Measurements from ENCODE around the gene CXCR6.

The CXCR6 gene

DNA sequence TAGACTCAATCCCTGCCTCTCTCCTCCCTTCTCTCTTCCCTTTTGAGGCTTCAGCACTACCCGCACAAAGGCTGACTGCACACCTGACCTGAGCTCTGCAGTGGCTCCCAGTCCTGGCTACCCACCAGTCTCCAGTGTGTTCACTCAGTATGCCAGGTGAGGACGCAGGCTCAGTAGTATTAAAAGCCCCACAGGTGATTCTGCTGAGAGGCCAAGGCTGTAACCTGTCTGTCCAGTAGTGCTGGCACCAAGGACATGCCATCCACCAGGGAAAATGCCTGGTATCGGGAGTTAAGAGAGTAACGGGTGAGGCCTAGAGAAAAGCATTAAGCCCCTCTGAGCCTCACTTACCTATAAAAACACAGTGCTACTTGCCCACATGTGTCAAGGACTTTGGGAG lies 31.4 kb downstream of the CXCR6 start:
- no peak for TF ChIP-seq CTCF (IDR thresholded peaks at IDR 0.05; ENCODE audit: extremely low read depth, insufficient read depth, missing control alignments)
- in situ Hi-C loops (cut with MboI; ENCODE audit: low pct_unique_long_range_greater_than_20kb, low sequenced_read_pairs, unreplicated experiment): no loop called here
- DNase-seq (ENCODE audit: low spot score): no peak

DNA sequence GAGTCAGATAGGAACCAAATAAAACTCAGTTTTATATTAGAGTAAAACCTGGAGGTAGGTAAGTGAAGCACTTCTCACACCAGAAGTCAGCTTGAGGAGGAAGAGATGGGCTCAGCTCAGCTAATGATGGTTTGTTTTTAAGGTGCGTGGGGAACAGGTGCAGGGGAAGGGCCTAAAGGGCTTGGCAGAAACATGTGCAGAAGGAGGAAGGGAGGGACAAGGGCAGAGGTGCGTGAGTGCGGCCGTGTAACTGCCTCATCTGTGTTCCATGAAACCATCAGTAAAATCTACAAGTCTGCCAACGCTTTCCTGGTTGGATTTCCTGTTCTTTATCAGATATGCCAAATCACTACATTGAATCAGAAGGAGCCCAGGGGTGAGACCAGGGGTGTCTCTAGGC lies 32.4 kb downstream of the CXCR6 start:
- no peak for TF ChIP-seq CTCF (IDR thresholded peaks at IDR 0.05; ENCODE audit: extremely low read depth, insufficient read depth, missing control alignments)
- no peak for DNase-seq (ENCODE audit: low spot score)
- in situ Hi-C loops (cut with MboI; ENCODE audit: low pct_unique_long_range_greater_than_20kb, low sequenced_read_pairs, unreplicated experiment): no loop called here

GRCh38 chr3:45976191-45977091 lies 33.2 kb downstream of the CXCR6 start:
- TF ChIP-seq CTCF (IDR thresholded peaks at IDR 0.05; ENCODE audit: extremely low read depth, insufficient read depth, missing control alignments): no peak
- DNase-seq (ENCODE audit: low spot score): no peak

GRCh38 chr3:45978006-45978761 lies 34.9 kb downstream of the CXCR6 start:
- no peak for DNase-seq (ENCODE audit: low spot score)
- no peak for TF ChIP-seq CTCF (IDR thresholded peaks at IDR 0.05; ENCODE audit: extremely low read depth, insufficient read depth, missing control alignments)
- in situ Hi-C loops (cut with MboI; ENCODE audit: low pct_unique_long_range_greater_than_20kb, low sequenced_read_pairs, unreplicated experiment): no loop called here

More at GRCh38 chr3:45976191-45977091, 33.2 kb downstream of the CXCR6 start:
- in situ Hi-C loops (cut with MboI; ENCODE audit: low pct_unique_long_range_greater_than_20kb, low sequenced_read_pairs, unreplicated experiment): no loop called here

DNA sequence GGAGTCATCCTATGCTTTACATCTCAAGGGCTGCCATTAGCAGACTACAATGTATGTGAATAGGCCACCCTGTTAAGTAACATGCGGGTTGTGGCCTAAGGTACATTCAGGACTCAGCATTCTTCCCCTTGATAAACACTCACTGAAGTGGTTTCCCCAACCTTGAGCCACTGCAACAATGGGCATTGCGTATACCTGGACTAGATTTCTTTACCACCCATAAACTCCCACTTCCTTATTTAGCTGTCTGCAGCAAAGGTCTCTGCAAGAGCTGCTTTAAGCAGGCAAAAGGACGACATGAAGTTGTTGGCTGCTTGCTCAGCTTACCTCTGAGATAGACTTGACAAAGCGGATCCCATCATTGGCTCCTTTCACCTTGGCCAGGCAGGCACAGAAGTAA lies 36.1 kb downstream of the CXCR6 start:
- TF ChIP-seq CTCF (IDR thresholded peaks at IDR 0.05; ENCODE audit: extremely low read depth, insufficient read depth, missing control alignments): no peak
- DNase-seq (ENCODE audit: low spot score): no peak
- in situ Hi-C loops (cut with MboI; ENCODE audit: low pct_unique_long_range_greater_than_20kb, low sequenced_read_pairs, unreplicated experiment): no loop called here

DNA sequence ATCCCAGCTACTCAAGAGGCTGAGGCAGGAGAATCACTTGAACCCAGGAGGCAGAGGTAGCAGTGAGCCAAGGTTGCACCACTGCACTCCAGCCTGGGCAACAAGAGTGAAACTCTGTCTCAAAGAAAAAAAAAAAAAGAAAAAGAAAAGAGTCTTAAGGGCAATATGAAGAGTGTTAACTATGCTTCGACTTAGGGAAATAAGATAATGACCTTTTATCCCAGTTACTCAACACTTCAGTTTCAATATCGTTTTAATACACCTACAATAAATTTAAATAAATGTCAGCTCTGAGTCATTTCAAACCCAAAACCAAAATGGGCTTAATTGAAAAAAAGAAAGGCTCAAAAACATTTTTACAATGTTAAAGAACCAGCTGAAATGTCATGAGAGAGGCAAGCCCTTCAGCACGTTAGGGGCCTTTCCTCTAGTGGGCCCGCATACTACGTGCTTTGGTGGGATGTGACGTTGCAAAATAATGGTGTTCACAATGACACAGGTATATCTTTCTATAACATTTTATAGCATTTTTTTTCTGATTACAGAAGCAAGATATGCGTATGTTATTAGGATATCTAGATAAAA lies 37.1 kb downstream of the CXCR6 start:
- no peak for TF ChIP-seq CTCF (IDR thresholded peaks at IDR 0.05; ENCODE audit: extremely low read depth, insufficient read depth, missing control alignments)
- DNase-seq (ENCODE audit: low spot score): no peak
- in situ Hi-C loops (cut with MboI; ENCODE audit: low pct_unique_long_range_greater_than_20kb, low sequenced_read_pairs, unreplicated experiment): no loop called here

All from GM13977 (cell line).